Endometrial microvascular endothelial cells (primary cell): Measurements from ENCODE around the gene SEPSECS. TPM values are rescaled to one million over a fixed set of nuclear protein-coding genes. Genes with fewer than 3 reads are reported as not detected.

Source experiments
- in situ Hi-C: cut with HindIII; loops from 2 replicates; pipeline ENCODE4 v1.10.0; 2017; ENCODE audit warnings: low sequenced_read_pairs, low pct_unique_long_range_greater_than_20kb; ENCODE audit errors: inconsistent ontology term
- total RNA-seq: library from RNA; depleted of rRNA; stranded (reverse); fragments of >200 nt; gene quantifications from one replicate; pipeline ENCODE4 v1.2.3, GENCODE V29; 2015; ENCODE audit errors: inconsistent ontology term

SEPSECS gene
- total RNA-seq: 3.5 TPM

GRCh38 chr4:25159837-25160713 is at the start of gene SEPSECS:
TSS of gene SEPSECS (minus strand) at chr4:25160449. CDS start at chr4:25160369, 80 bp downstream.
- in situ Hi-C loops: no loop called here

- in situ Hi-C loops: no loop called here
These were observed 49.5 kb upstream of the SEPSECS start for GRCh38 chr4:25209702-25210101.

GRCh38 chr4:25207997-25208396 is 47.7 kb upstream of the SEPSECS start:
- in situ Hi-C loops: no loop called here

GRCh38 chr4:25198713-25199112 is 38.5 kb upstream of the SEPSECS start:
- in situ Hi-C loops: no loop called here

- in situ Hi-C loops: no loop called here
These were observed 30.2 kb upstream of the SEPSECS start for GRCh38 chr4:25190407-25190806.

GRCh38 chr4:25184056-25184455 is 23.8 kb upstream of the SEPSECS start:
- in situ Hi-C loops: no loop called here

DNA sequence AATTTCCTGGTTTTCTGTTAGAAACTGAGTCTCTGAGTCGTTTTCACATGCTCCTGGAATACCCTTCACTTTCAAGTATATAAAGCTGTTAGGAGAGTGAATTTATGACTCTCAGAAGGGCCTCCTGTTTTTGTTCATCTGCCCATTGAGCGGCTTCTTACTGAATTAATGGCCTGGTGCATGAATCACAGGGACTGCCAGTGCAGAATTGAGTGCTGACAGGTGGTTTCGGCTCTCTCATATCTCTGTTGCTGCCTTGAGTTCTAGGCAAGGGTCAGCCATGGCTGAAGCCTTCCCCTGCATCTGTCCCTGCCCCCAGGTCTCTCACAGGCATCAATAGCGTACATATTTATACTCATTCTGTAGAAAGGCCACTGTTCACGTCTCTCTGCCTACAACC is 22.7 kb upstream of the SEPSECS start:
- in situ Hi-C loops: no loop called here

- in situ Hi-C loops: no loop called here
These were observed 20.4 kb upstream of the SEPSECS start for GRCh38 chr4:25180524-25181131.

DNA sequence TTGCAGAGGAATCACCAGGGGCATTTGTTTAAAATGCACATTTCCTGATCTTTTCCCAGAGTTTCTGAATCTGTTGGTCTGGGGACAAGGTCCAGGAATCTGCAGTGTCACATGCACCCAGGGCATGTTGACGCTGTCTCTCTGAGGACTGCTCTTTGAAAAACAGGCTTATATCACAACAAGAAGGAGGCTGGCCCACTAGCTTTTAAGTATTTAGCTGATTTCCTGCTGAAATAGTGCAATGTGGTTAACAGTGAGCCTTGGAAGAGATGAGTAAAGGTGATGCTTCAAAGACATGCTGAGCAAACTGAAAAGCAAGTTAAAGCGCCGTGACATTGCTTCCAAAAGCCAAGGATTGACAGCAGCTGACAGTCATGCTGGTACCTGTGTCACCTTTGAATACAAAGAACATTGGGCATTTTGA is 18.6 kb upstream of the SEPSECS start:
- in situ Hi-C loops: no loop called here

DNA sequence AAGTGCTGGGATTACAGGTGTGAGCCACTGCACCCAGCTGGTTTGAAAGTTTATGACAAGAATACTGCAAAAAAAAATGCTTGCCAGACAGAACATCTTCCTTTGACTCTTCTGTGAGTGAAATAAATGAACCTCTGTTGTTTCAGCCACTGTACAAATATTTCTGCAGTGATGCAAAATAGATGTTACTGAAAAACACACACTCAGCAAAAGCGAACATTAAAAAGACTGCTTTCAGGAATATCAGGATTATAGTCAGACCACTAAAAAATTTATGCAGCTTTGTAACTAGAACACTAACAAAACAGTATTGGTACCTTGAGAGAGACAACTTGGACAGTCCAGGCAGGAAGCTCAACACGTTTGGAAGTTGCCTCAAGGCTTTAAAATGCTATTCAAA is 16.9 kb upstream of the SEPSECS start:
- in situ Hi-C loops: no loop called here

GRCh38 chr4:25174674-25175073 is 14.4 kb upstream of the SEPSECS start:
- in situ Hi-C loops: no loop called here

GRCh38 chr4:25172961-25173915 is 13.0 kb upstream of the SEPSECS start:
- in situ Hi-C loops: no loop called here

DNA sequence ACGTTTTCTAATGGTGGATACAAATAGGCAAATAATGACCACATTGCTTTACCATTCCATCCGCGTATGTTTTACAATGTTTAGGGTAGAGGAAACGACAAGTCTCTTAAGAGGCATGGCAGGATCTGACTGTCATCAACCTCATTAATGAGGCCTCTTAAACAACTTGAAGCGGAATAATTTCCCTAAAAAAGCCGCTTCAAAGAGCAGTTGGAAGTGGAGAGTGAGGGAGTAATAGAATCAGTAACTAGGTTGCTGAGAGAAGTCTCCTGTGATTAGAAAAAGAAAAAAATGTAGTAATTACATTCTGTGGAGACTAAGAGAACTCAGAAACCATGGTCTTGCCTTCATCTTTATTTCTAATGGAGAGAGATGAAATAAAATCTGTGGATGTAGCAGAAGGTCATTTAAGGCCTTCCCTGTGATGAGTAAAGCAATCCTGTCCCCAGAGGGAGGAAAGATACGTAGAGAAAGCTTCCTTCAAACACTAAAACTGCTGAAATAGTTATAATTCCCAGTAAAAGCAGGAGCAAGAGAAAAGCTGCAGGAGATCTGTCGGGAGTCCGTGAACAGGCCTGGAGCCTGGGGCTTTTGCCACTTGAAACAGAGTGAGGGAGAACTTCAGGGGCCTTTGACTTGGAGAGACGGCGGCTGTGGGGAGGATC is 11.1 kb upstream of the SEPSECS start:
- in situ Hi-C loops: no loop called here

DNA sequence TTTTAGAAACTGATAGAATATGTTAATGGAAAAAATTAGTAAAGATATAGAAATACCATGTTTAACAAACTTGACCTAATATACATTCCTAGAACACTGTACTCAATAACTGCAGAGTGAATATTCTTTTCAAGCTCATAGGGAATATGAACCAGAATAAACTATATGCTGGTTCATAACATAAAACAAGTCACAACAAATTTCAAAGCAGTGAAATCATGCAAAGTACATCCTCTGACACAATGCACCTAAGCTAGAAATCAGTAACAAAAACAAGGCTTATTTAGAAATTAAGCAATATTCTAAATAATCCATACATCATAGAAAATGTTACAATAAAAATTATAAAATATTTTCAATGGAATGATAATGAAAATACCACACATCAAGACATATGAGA is 9.2 kb upstream of the SEPSECS start:
- in situ Hi-C loops: no loop called here

DNA sequence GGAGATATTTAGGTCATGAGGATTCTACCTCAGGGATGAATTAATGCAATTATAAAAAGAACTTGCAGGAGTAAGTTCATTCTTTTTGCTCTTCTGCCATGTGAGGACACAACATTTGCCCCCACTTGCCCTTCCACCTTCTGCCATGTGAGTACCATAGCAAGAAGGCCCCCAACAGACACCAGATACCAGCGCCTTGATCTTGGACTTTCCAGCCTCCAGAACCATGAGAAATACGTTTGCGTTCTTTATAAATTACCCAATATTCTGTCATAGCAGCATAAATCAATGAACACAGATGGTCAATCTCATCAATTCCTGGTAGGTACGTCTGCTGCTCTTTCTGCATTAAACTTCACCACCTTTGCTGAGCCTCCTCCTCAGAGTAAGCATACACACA is 5.7 kb upstream of the SEPSECS start:
- in situ Hi-C loops: no loop called here

GRCh38 chr4:25163196-25163595 is 2.9 kb upstream of the SEPSECS start:
- in situ Hi-C loops: no loop called here

GRCh38 chr4:25162566-25162965 is 2.3 kb upstream of the SEPSECS start:
- in situ Hi-C loops: no loop called here

DNA sequence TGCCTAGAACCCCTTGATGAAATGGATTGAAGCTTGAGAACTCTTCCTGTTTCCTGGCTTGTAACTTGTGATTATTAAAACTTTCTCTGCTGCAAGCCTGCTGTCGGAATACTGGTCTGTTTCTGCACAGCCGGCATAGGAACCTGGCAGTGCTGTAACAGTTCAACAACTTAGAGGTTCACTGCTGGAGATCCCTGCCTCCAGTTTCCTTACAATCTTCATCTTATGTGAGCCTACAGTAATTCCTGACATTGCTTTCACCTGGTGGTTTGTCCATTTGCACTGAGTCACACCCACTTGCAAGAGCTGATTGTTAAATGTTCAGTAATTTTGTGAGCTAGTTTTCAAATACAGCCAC is 1.3 kb upstream of the SEPSECS start:
- in situ Hi-C loops: no loop called here
